ENCODE results near the gene POLR2J.

DNA sequence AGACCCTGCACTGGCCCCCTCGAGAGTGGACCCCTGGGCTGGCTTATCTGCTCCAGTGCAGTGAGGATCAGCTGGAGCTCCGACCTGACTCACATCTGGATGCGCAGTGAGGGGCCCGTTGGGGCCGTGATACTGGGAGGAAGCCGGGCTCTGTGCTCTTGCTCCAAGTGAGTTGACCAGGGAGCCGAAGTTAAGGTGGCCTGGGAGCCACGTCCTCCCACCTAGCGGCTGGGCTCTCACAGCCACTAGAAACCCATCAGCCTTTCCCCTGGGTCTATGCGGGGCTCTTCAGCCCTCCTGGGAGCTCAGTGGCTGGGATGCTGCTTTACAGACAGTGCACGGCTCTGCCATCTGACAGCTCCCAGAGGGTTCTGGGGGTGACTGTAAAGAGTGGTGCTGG, 23.1 kb downstream of the POLR2J start:
- TF ChIP-seq CTCF (conservative IDR thresholded peaks at IDR 0.05; ENCODE audit: low read depth in 2 of 2) = no peak
- no peak for TF ChIP-seq JUNB (IDR thresholded peaks at IDR 0.05; ENCODE audit: unreplicated experiment)
- TF ChIP-seq EZH2phosphoT487 (IDR thresholded peaks at IDR 0.05; ENCODE audit: unreplicated experiment) = no peak
- TF ChIP-seq POLR2AphosphoS5 (IDR thresholded peaks at IDR 0.05; ENCODE audit: low read depth) = no peak
- no peak for TF ChIP-seq EZH2 (IDR thresholded peaks at IDR 0.05; ENCODE audit: low read depth, unreplicated experiment)
- no peak for TF ChIP-seq REST (IDR thresholded peaks at IDR 0.05; ENCODE audit: unreplicated experiment)
- TF ChIP-seq STAT1 (IDR thresholded peaks at IDR 0.05; ENCODE audit: unreplicated experiment) = no peak
- TF ChIP-seq ZNF331 (CRISPR knock-in tag; IDR thresholded peaks at IDR 0.05; ENCODE audit: low read depth) = no peak
- no peak for TF ChIP-seq CREB1 (CRISPR knock-in tag; IDR thresholded peaks at IDR 0.05; ENCODE audit: low read depth)
- TF ChIP-seq NANOG (IDR thresholded peaks at IDR 0.05; ENCODE audit: borderline replicate concordance) = no peak
